DOHH2 (cell line): ENCODE results near the gene SUN1.

ENCODE experiments used
- H3F3A ChIP-seq: fragments of 200-600 bp; sonication (generic), shearing (Covaris generic); 2 replicates; pipeline ENCODE4 v1.6.0; 2016; ENCODE audit warnings: antibody characterized with exemption, mild to moderate bottlenecking; ENCODE audit not compliant: control insufficient read depth, insufficient read depth
- H3K27ac ChIP-seq: fragments of 200-600 bp; sonication (generic); 2 replicates; pipeline ENCODE4 v1.5.1; 2014; ENCODE audit warnings: low read depth, mild to moderate bottlenecking, low read length, moderate library complexity
- H3K27me3 ChIP-seq: fragments of 200-600 bp; sonication (generic); 2 replicates; pipeline ENCODE4 v1.6.1; 2014; ENCODE audit warnings: mild to moderate bottlenecking, low read length, mixed read lengths; ENCODE audit not compliant: control insufficient read depth
- H3K36me3 ChIP-seq: fragments of 200-600 bp; sonication (generic); 2 replicates; pipeline ENCODE4 v1.6.1; 2014; ENCODE audit warnings: mild to moderate bottlenecking, low read length, moderate library complexity, mixed read lengths; ENCODE audit not compliant: control insufficient read depth
- H3K4me1 ChIP-seq: fragments of 200-600 bp; sonication (generic); 2 replicates; pipeline ENCODE4 v1.6.1; 2014; ENCODE audit warnings: mild to moderate bottlenecking, low read length, mixed read lengths; ENCODE audit not compliant: control insufficient read depth
- H3K4me2 ChIP-seq: fragments of 200-600 bp; sonication (generic); 2 replicates; pipeline ENCODE4 v1.6.0; 2014; ENCODE audit warnings: mild to moderate bottlenecking, low read length, moderate library complexity
- H3K4me3 ChIP-seq: fragments of 200-600 bp; sonication (generic); 2 replicates; pipeline ENCODE4 v1.5.1; 2014; ENCODE audit warnings: mild to moderate bottlenecking, low read length, mixed read lengths
- H3K79me2 ChIP-seq: fragments of 200-600 bp; sonication (generic); 2 replicates; pipeline ENCODE4 v1.6.1; 2014; ENCODE audit warnings: mild to moderate bottlenecking, low read length, mixed read lengths; ENCODE audit not compliant: control insufficient read depth
- H3K9me2 ChIP-seq: fragments of 200-600 bp; sonication (generic); replicated peaks from 2 replicates; pipeline ENCODE4 v1.6.1; 2014; ENCODE audit warnings: mild to moderate bottlenecking, low read length, mixed read lengths; ENCODE audit not compliant: control insufficient read depth
- H3K9me3 ChIP-seq: fragments of 200-600 bp; sonication (generic); 2 replicates; pipeline ENCODE4 v1.6.1; 2014; ENCODE audit warnings: antibody characterized with exemption, low read length, mixed read lengths; ENCODE audit not compliant: control insufficient read depth, insufficient read depth
- H4K20me1 ChIP-seq: fragments of 200-600 bp; sonication (generic); 2 replicates; pipeline ENCODE4 v1.6.0; 2014; ENCODE audit warnings: low read depth, mild to moderate bottlenecking, antibody characterized with exemption, low read length, moderate library complexity; ENCODE audit not compliant: control insufficient read depth, insufficient read depth
- EZH2phosphoT487 ChIP-seq: fragments of 200-600 bp; sonication (generic); IDR thresholded peaks from 2 replicates; pipeline ENCODE4 v1.6.1; 2017; ENCODE audit warnings: borderline replicate concordance, mild to moderate bottlenecking, antibody characterized with exemption, low read length, moderate library complexity, mixed read lengths
- TF ChIP-seq, protein P1 (sequence below): fragments of 200-600 bp; sonication (generic); IDR thresholded peaks from one replicate; pipeline ENCODE4 v1.5.1; 2014; ENCODE audit warnings: antibody characterized with exemption, mild to moderate bottlenecking, low read depth, low read length; ENCODE audit not compliant: poor library complexity, severe bottlenecking

Gene SUN1

DNA sequence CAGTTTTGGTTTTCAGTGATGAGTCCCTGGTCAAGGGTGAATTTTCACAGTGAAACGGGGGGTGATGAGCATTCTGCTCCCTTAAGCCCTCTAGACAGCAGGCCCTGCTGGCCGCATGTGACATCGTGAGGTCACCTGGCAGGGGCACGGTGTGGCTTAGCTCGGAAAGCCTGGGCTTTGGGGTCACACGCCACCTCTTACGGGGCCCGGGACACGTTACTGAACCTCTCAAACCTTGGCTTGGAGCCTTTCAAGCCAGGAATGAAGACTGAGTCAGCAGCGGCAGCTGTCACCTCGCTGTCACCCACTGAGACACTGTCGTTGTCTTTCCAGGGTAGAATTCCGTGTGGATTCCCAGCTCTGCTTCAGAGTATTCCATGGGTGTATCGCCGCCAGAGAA is 48.2 kb downstream of the SUN1 start:
- peaks cover 1% of the 10 kb centered on the region for H3K9me3 ChIP-seq
- H3K4me1 ChIP-seq, result peaks cover 25% of the 10 kb centered on the region
- H3K79me2 ChIP-seq, result peaks cover 87% of the 10 kb centered on the region
- no peak overlapping the region for H3K27ac ChIP-seq
- peaks cover 28% of the 10 kb centered on the region for H3K36me3 ChIP-seq
- no peaks in the 10 kb centered on the region for H3F3A ChIP-seq
- H3K4me2 ChIP-seq, result no peak overlapping the region
- H3K9me2 ChIP-seq, result no peaks in the 10 kb centered on the region
- no peak overlapping the region for H3K4me3 ChIP-seq
- peaks cover 23% of the 10 kb centered on the region for H4K20me1 ChIP-seq
- no peaks in the 10 kb centered on the region for H3K27me3 ChIP-seq
- TF ChIP-seq, protein P1, sequence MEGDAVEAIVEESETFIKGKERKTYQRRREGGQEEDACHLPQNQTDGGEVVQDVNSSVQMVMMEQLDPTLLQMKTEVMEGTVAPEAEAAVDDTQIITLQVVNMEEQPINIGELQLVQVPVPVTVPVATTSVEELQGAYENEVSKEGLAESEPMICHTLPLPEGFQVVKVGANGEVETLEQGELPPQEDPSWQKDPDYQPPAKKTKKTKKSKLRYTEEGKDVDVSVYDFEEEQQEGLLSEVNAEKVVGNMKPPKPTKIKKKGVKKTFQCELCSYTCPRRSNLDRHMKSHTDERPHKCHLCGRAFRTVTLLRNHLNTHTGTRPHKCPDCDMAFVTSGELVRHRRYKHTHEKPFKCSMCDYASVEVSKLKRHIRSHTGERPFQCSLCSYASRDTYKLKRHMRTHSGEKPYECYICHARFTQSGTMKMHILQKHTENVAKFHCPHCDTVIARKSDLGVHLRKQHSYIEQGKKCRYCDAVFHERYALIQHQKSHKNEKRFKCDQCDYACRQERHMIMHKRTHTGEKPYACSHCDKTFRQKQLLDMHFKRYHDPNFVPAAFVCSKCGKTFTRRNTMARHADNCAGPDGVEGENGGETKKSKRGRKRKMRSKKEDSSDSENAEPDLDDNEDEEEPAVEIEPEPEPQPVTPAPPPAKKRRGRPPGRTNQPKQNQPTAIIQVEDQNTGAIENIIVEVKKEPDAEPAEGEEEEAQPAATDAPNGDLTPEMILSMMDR, result no peak
- TF ChIP-seq EZH2phosphoT487, result no peak

DNA sequence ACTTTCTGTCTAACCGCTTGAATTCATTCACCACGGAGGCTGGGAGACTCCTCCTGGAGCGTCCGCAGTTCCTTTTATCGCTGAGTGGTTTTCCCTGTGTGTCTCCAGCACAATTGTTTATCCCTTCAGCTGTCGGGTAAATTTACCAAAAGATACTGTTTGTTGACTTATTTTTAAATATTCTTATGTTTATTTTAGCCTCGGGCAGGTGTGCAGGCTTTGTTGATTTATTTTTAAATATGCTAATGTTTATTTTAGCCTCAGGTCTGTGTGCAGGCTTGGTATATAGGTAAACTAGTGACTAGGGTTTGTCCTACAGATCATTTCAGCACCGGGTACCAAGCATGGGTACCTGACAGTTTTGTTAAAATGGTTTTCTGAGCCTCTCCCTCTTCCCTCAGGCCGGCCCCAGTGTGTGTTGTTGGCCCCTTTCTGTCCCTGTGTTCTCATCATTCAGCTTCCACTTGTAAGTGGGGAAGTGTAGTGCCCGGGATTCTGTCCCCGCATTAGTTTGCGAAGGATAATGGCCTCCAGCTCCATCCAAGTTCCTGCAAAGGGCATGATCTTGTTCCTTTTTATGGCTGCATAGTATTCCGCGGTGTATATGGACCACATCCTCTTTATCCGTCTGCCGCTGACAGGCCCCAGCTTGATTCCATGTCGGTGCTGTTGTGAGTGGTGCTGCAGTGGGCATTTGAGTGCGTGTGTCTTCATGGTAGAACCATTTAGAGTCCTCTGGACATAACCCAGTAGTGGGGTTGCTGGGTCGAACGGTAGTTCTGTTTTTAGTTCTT is 49.4 kb downstream of the SUN1 start:
- no peaks in the 10 kb centered on the region for H3K9me2 ChIP-seq
- peaks cover 30% of the 10 kb centered on the region for H3K36me3 ChIP-seq
- H3F3A ChIP-seq, result no peaks in the 10 kb centered on the region
- no peak for TF ChIP-seq EZH2phosphoT487
- TF ChIP-seq, protein P1, result no peak
- no peaks in the 10 kb centered on the region for H3K27me3 ChIP-seq
- H3K9me3 ChIP-seq, result no peaks in the 10 kb centered on the region
- peaks cover 23% of the 10 kb centered on the region for H4K20me1 ChIP-seq
- H3K4me2 ChIP-seq, result no peak overlapping the region
- peaks cover 18% of the 10 kb centered on the region for H3K4me1 ChIP-seq
- no peak overlapping the region for H3K27ac ChIP-seq
- peaks cover 99% of the 10 kb centered on the region for H3K79me2 ChIP-seq
- no peak overlapping the region for H3K4me3 ChIP-seq

DNA sequence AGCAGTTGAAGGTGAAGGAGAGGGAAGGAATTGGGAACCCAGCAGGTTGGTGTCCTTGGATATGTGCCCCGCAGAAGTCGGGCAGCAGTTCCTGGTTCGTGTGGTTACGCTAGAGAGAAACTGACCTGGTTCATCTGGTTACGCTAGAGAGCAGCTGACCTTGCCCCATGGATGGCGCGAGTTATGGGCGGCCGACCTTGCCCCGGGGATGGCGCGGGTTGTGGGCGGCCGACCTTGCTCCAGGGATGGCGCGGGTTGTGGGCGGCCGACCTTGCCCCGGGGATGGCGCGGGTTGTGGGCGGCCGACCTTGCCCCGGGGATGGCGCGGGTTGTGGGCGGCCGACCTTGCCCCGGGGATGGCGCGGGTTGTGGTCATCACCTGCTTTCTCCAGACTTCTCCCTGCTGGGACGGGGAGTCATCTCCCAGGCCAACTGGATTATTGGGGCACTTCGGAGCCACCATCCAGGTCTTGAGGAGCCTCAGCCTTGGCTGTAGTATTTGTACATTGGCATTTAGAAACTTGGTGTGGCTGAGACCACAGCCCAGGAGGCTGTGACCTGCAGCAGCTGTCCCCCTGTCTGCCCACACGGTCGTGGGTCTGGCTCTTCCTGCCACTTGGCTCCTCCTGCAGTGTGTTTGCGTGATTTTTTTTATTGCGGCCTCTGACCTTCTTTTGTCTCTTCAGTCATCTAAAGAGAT is 50.2 kb downstream of the SUN1 start:
- TF ChIP-seq EZH2phosphoT487, result no peak
- TF ChIP-seq, protein P1, result no peak
- H4K20me1 ChIP-seq, result peaks cover 23% of the 10 kb centered on the region
- no peaks in the 10 kb centered on the region for H3K27me3 ChIP-seq
- H3K9me3 ChIP-seq, result no peaks in the 10 kb centered on the region
- no peaks in the 10 kb centered on the region for H3K9me2 ChIP-seq
- no peak overlapping the region for H3K4me2 ChIP-seq
- H3K27ac ChIP-seq, result no peak overlapping the region
- H3K4me3 ChIP-seq, result no peak overlapping the region
- peaks cover 39% of the 10 kb centered on the region for H3K36me3 ChIP-seq
- peaks cover 18% of the 10 kb centered on the region for H3K4me1 ChIP-seq
- H3F3A ChIP-seq, result no peaks in the 10 kb centered on the region
- H3K79me2 ChIP-seq, result peaks cover 100% of the 10 kb centered on the region
